Thymus (tissue), 11 donors: ENCODE data around the gene PTPN6. TPM values are rescaled to one million over a fixed set of nuclear protein-coding genes. Genes with fewer than 3 reads are reported as not detected.

ENCODE experiments used
- DNase-seq, 9 donors: peaks; one replicate each; pipeline ENCODE4 v3.0.0-alpha.2; 2013; ENCODE audit warnings: low spot score in 9 of 9, low read depth in 6 of 9, missing footprints in 1 of 9
- H3K27ac ChIP-seq, 2 donors: one replicate each; pipeline ENCODE4 v1.5.1; 2013; ENCODE audit warnings: control low read depth in 1 of 2, low read depth in 1 of 2, low read length in 1 of 2, mild to moderate bottlenecking in 1 of 2, moderate library complexity in 1 of 2
- H3K27me3 ChIP-seq, 2 donors: one replicate each; pipeline ENCODE4 v1.5.1; 2013; ENCODE audit warnings: low read length in 1 of 2; ENCODE audit not compliant: control insufficient read depth in 2 of 2, insufficient read depth in 1 of 2
- H3K36me3 ChIP-seq, 2 donors: one replicate each; pipeline ENCODE4 v1.5.1; 2013; ENCODE audit warnings: low read length in 1 of 2, mild to moderate bottlenecking in 1 of 2, moderate library complexity in 1 of 2; ENCODE audit not compliant: control insufficient read depth in 2 of 2, insufficient read depth in 2 of 2
- H3K4me1 ChIP-seq, 2 donors: one replicate each; pipeline ENCODE4 v1.5.1; 2013; ENCODE audit warnings: low read length in 2 of 2; ENCODE audit not compliant: control insufficient read depth in 2 of 2, insufficient read depth in 2 of 2
- H3K4me3 ChIP-seq, 2 donors: one replicate each; pipeline ENCODE4 v1.5.1; 2013; ENCODE audit warnings: low read length in 2 of 2, control low read depth in 1 of 2, mild to moderate bottlenecking in 1 of 2
- H3K9me3 ChIP-seq, 2 donors: one replicate each; pipeline ENCODE4 v1.5.1; 2013; ENCODE audit warnings: low read length in 1 of 2, mild to moderate bottlenecking in 1 of 2; ENCODE audit not compliant: control insufficient read depth in 2 of 2, insufficient read depth in 1 of 2
- WGBS: extraction: QIAGEN DNeasy Blood & Tissue Kit; methylation state at CpG from one replicate; pipeline ENCODE4 v1.1.7; 2013; 5-methylcytosine and 5-hydroxymethylcytosine counted together
- polyA plus RNA-seq: library from polyadenylated mRNA; stranded (reverse); fragments of 200-250 nt; gene quantifications from one replicate; pipeline ENCODE4 v1.2.3, GENCODE V29; 2013
- total RNA-seq: library from RNA; stranded (reverse); fragments of 120-200 nt; gene quantifications from one replicate; pipeline ENCODE4 v1.2.4, GENCODE V29; 2013
- donor health status: healthy.

Gene PTPN6
- total and polyA plus RNA-seq, 2 donors, result 147 to 213 TPM

DNA sequence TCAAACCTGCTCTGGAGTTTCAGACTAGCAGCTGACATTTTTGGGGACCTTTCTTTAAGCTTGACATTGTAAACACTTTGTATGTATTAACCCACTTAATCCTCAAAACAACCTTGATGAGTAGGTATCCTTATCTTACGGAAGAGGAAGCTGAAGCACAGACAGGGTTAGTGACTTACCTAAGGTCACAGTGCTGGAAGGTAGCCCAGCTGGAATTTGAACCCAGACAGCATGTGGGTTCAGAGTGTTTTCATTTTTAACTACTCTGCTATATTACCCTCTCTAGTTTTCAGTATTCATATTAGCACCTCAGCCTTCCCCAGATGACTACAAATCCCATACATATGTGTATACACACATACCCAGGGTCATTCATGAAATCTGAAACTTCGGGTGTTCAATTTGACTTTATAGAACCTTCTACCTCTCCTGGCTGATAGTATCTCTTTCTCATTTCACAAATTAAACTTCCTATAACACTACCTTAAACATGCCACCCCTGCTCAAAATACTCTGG lies 53.2 kb downstream of the PTPN6 start:
- Histone ChIP-seq H3K27me3 (no peaks in the 10 kb centered on the region), H3K4me3 (no peak overlapping the region), H3K4me1 (peaks cover 2 to 4% of the 10 kb centered on the region in 2 donors), H3K9me3 (no peaks in the 10 kb centered on the region), H3K36me3 (peaks cover 5 to 17% of the 10 kb centered on the region in 2 donors), H3K27ac (no peak overlapping the region)
- no peak for DNase-seq
- 96% methylated on average over 2 of the region's 2 CpGs for WGBS

DNA sequence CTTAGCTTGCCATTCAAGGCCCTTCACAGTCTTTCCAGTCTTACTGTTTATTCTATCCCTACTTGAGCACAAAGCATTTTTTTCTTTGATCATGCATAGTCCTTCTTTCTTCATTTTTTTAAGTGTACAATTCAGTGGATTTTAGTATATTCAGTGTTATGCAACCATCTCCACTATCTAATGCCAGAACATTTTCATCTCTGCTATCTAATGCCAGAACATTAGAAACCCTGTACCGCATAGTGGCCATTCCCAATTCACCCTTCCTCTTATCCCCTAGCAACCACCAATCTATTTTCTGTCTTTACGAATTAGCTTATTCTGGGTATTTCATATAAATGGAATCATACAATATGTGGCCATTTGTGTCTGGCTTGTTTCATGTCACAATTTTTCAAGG lies 53.7 kb downstream of the PTPN6 start:
- H3K9me3 ChIP-seq, result no peaks in the 10 kb centered on the region
- H3K4me1 ChIP-seq, result peaks cover 0 to 1% of the 10 kb centered on the region in 2 donors
- H3K27ac ChIP-seq, result no peak overlapping the region
- no peak overlapping the region for H3K4me3 ChIP-seq
- DNase-seq, result no peak
- no peaks in the 10 kb centered on the region for H3K27me3 ChIP-seq
- WGBS, result 98% methylated on average over 2 of the region's 2 CpGs
- H3K36me3 ChIP-seq, result peaks cover 5 to 16% of the 10 kb centered on the region in 2 donors

DNA sequence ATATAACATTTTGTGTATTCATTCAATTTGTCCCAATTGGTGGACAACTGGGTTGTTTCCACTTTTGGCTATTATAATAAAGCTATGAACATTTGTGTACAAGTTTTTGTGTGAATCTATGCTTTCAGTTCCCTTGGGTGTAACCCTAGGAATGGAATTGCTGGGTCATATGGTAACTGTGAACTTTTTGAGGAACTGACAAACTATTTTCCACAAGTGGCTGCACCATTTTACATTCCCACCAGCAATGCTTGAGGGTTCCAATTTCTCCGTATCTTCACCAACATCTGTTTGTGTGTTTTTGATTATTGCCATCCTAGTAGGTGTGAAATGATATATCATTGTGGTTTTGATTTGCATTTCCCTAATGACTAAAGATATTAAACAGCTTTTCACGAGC lies 54.2 kb downstream of the PTPN6 start:
- no peak overlapping the region for H3K27ac ChIP-seq
- H3K4me1 ChIP-seq, result no peaks in the 10 kb centered on the region
- H3K36me3 ChIP-seq, result peaks cover 5 to 14% of the 10 kb centered on the region in 2 donors
- 95% methylated on average over 2 of the region's 2 CpGs for WGBS
- DNase-seq, result peak in 1 of 9 donors; percentile 7
- H3K4me3 ChIP-seq, result no peak overlapping the region
- H3K27me3 ChIP-seq, result no peaks in the 10 kb centered on the region
- no peaks in the 10 kb centered on the region for H3K9me3 ChIP-seq

DNA sequence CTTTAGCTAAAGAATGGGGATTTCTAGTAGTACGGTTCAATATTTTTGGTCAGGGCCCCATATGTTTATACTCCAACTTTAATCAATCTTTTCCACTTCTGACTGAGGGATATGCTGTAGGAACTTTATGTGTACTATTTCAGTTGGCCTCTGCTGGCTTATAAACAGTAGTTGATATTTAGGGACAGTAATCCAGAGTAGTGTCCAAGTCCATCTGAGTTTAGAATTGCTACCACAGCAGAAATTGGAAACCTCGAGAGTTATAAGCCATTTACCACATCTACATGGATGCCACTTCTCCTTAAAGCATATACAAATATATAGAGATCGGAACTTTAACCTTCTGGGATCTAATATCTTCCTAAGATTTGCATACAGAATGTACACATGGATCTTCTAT lies 55.5 kb downstream of the PTPN6 start:
- 99% methylated on average over 3 of the region's 3 CpGs for WGBS
- Histone ChIP-seq H3K4me3 (no peak overlapping the region), H3K4me1 (no peaks in the 10 kb centered on the region), H3K27me3 (no peaks in the 10 kb centered on the region), H3K36me3 (peaks cover under 1 to 10% of the 10 kb centered on the region in 2 donors), H3K27ac (no peak overlapping the region), H3K9me3 (no peaks in the 10 kb centered on the region)
- DNase-seq, result no peak

DNA sequence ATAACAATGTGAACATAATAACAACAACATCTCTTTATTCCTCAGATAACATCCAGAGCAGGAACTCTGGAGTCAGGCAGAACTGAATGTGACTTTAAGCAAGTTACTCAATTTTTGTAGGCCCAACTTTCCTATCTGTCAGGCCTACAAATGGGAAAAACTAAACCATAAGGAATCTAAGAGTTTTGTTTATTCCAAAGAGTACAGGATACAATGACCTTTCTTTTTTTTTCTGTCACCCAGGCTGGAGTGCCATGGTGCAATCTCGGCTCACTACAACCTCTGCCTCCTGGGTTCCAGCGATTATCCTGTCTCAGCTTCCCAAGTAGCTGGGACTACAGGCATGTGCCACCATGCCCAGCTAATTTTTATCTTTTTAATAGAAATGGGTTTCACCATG lies 57.7 kb downstream of the PTPN6 start:
- Histone ChIP-seq H3K27me3 (no peaks in the 10 kb centered on the region), H3K36me3 (peaks cover 4 to 28% of the 10 kb centered on the region in 2 donors), H3K4me1 (no peaks in the 10 kb centered on the region), H3K27ac (no peak overlapping the region), H3K4me3 (no peak overlapping the region), H3K9me3 (no peaks in the 10 kb centered on the region)
- no peak for DNase-seq
- 100% methylated on average over 2 of the region's 2 CpGs for WGBS

DNA sequence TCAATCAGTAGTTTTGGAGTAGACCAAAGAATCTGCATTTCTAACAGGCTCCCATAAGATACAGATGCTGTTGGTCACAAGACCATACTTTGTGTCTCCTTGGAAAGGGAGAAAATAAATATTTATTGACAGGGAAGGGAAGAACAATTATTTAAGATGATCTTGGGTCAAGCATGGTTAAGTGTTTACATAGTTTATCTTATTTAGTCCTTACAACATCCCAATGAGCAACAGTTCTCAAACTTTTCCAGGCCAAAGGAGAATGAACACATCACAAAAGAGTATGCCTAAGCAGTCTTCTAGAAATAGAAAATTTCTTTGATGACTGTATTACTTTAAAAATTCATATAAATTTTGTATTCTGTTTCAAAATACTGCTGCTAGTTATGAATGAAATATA lies 58.4 kb downstream of the PTPN6 start:
- Histone ChIP-seq H3K9me3 (no peaks in the 10 kb centered on the region), H3K4me3 (no peak overlapping the region), H3K4me1 (no peaks in the 10 kb centered on the region), H3K27ac (no peak overlapping the region), H3K27me3 (no peaks in the 10 kb centered on the region), H3K36me3 (peaks cover 4 to 33% of the 10 kb centered on the region in 2 donors)
- DNase-seq, result no peak

Other genes starting within 250 kb of the PTPN6 start
- gene COPS7A, start 227.3 kb upstream of the PTPN6 start, total RNA-seq, result 28.0 TPM
- gene COPS7A, start 227.3 kb upstream of the PTPN6 start, polyA plus RNA-seq, result 39.8 TPM
- gene MLF2, start 198.2 kb upstream of the PTPN6 start, total RNA-seq, result 69.5 TPM
- 131 TPM for gene MLF2, start 198.2 kb upstream of the PTPN6 start, polyA plus RNA-seq
- 21.9 TPM for gene PTMS, start 185.0 kb upstream of the PTPN6 start, total RNA-seq
- 186 TPM for gene PTMS, start 185.0 kb upstream of the PTPN6 start, polyA plus RNA-seq
- gene LAG3, start 178.8 kb upstream of the PTPN6 start, total RNA-seq, result 1.5 TPM
- gene LAG3, start 178.8 kb upstream of the PTPN6 start, polyA plus RNA-seq, result 4.8 TPM
- 91.9 TPM for gene CD4, start 161.8 kb upstream of the PTPN6 start, total RNA-seq
- 50.9 TPM for gene CD4, start 161.8 kb upstream of the PTPN6 start, polyA plus RNA-seq
- 1.4 TPM for gene GPR162, start 129.5 kb upstream of the PTPN6 start, total RNA-seq
- 4.4 TPM for gene GPR162, start 129.5 kb upstream of the PTPN6 start, polyA plus RNA-seq
- gene P3H3, start 122.9 kb upstream of the PTPN6 start, total RNA-seq, result 1.0 TPM
- gene P3H3, start 122.9 kb upstream of the PTPN6 start, polyA plus RNA-seq, result 4.4 TPM
- gene GNB3, start 110.4 kb upstream of the PTPN6 start, total RNA-seq, result 0.14 TPM
- 1.3 TPM for gene GNB3, start 110.4 kb upstream of the PTPN6 start, polyA plus RNA-seq
- gene CDCA3, start 100.1 kb upstream of the PTPN6 start, total RNA-seq, result 44.3 TPM
- gene CDCA3, start 100.1 kb upstream of the PTPN6 start, polyA plus RNA-seq, result 5.9 TPM
- gene USP5, start 99.2 kb upstream of the PTPN6 start, total RNA-seq, result 61.1 TPM
- gene USP5, start 99.2 kb upstream of the PTPN6 start, polyA plus RNA-seq, result 32.2 TPM
- gene TPI1, start 83.8 kb upstream of the PTPN6 start, total RNA-seq, result 628 TPM
- 282 TPM for gene TPI1, start 83.8 kb upstream of the PTPN6 start, polyA plus RNA-seq
- gene SPSB2, start 78.1 kb upstream of the PTPN6 start, total RNA-seq, result 10.7 TPM
- 14.9 TPM for gene SPSB2, start 78.1 kb upstream of the PTPN6 start, polyA plus RNA-seq
- 6.2 TPM for gene LRRC23, start 46.5 kb upstream of the PTPN6 start, total RNA-seq
- gene LRRC23, start 46.5 kb upstream of the PTPN6 start, polyA plus RNA-seq, result 11.5 TPM
- 12.1 TPM for gene ENO2, start 36.8 kb upstream of the PTPN6 start, total RNA-seq
- 29.3 TPM for gene ENO2, start 36.8 kb upstream of the PTPN6 start, polyA plus RNA-seq
- 1.6 TPM for gene ATN1, start 23.4 kb upstream of the PTPN6 start, total RNA-seq
- gene ATN1, start 23.4 kb upstream of the PTPN6 start, polyA plus RNA-seq, result 30.3 TPM
- gene RNU7-1, start 7.5 kb upstream of the PTPN6 start, total RNA-seq, result not detected
- not detected for gene RNU7-1, start 7.5 kb upstream of the PTPN6 start, polyA plus RNA-seq
- 446 TPM for gene C12orf57, start 7.3 kb upstream of the PTPN6 start, total RNA-seq
- 421 TPM for gene C12orf57, start 7.3 kb upstream of the PTPN6 start, polyA plus RNA-seq
- gene PHB2, start 19.3 kb downstream of the PTPN6 start, total RNA-seq, result 288 TPM
- gene PHB2, start 19.3 kb downstream of the PTPN6 start, polyA plus RNA-seq, result 149 TPM
- 56.2 TPM for gene EMG1, start 19.6 kb downstream of the PTPN6 start, total RNA-seq
- 27.6 TPM for gene EMG1, start 19.6 kb downstream of the PTPN6 start, polyA plus RNA-seq
- 16.1 TPM for gene LPCAT3, start 67.1 kb downstream of the PTPN6 start, total RNA-seq
- gene LPCAT3, start 67.1 kb downstream of the PTPN6 start, polyA plus RNA-seq, result 28.2 TPM
- 74.2 TPM for gene C1S, start 109.4 kb downstream of the PTPN6 start, total RNA-seq
- 196 TPM for gene C1S, start 109.4 kb downstream of the PTPN6 start, polyA plus RNA-seq
- 51.5 TPM for gene C1R, start 141.1 kb downstream of the PTPN6 start, total RNA-seq
- 149 TPM for gene C1R, start 141.1 kb downstream of the PTPN6 start, polyA plus RNA-seq
- gene C1RL, start 157.9 kb downstream of the PTPN6 start, total RNA-seq, result 17.4 TPM
- gene C1RL, start 157.9 kb downstream of the PTPN6 start, polyA plus RNA-seq, result 54.8 TPM
- 19.4 TPM for gene RBP5, start 177.5 kb downstream of the PTPN6 start, total RNA-seq
- gene RBP5, start 177.5 kb downstream of the PTPN6 start, polyA plus RNA-seq, result 12.0 TPM
- 16.5 TPM for gene CLSTN3, start 179.0 kb downstream of the PTPN6 start, total RNA-seq
- 25.3 TPM for gene CLSTN3, start 179.0 kb downstream of the PTPN6 start, polyA plus RNA-seq
- 40.8 TPM for gene PEX5, start 238.3 kb downstream of the PTPN6 start, total RNA-seq
- gene PEX5, start 238.3 kb downstream of the PTPN6 start, polyA plus RNA-seq, result 31.6 TPM